GM12892 (cell line): Measurements from ENCODE around the gene FBXW7.

Experiments
- POLR2A ChIP-seq: IDR thresholded peaks from 2 replicates; pipeline ENCODE4 v1.6.1; 2011; ENCODE audit warnings: low read depth, low read length, control low read depth
- POLR2AphosphoS5 ChIP-seq: IDR thresholded peaks from 2 replicates; pipeline ENCODE4 v1.6.1; 2011; ENCODE audit warnings: low read depth, low read length, control low read depth
- TAF1 ChIP-seq: IDR thresholded peaks from 2 replicates; pipeline ENCODE4 v1.6.1; 2011; ENCODE audit warnings: low read depth, mild to moderate bottlenecking, control low read depth, low read length, borderline replicate concordance

- TF ChIP-seq POLR2A (no peak), POLR2AphosphoS5 (no peak), TAF1 (no peak)
Observed at GRCh38 chr4:152417673-152418072, 118.2 kb downstream of the FBXW7 start.
